Activated CD4-positive, CD25-positive, alpha-beta regulatory T cell treated with anti-CD3 and anti-CD28 coated beads, Interleukin-2, amount 50 U/mL, for 72 hours (primary cell): ENCODE data around the gene SDCCAG8.

ENCODE experiments used
- DNase-seq: peaks from one replicate; pipeline ENCODE4 v3.0.0; 2021

Gene SDCCAG8

DNA sequence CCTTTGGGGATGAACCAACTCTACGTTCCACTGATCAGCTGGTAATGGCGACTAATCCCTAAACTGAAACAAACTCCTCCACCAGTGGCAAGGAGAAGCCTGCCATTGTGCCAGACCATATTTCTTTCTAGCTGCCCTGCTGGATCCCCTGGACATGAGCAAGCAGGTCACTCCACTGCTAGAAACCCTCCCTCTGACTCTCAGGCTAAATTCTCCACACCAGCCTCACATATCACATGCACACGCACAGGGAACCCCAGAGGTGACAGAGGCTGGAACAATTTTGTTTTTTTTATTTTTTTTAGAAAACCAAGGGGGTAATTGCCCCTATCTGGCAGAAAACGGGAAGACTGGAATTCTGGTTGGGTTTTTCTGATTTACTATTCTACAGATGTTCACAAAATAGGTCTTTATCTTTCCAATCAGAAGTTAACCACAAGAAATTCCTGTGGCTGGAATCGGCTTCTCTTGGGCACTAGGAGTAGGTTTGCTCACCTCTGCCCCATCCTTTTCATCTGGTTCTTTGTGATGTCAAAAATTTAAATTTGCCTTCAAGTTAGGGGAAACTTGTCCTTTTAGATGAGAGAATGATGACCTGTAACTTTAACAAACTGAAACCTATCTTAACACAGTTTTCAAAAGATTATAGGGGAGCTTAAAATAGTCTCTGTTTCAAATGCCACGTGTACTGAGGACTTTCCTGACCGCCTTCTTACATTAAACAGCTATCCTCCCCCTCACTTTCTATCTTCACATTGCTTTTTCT, 258.1 kb downstream of the SDCCAG8 start:
- no peak for DNase-seq

DNA sequence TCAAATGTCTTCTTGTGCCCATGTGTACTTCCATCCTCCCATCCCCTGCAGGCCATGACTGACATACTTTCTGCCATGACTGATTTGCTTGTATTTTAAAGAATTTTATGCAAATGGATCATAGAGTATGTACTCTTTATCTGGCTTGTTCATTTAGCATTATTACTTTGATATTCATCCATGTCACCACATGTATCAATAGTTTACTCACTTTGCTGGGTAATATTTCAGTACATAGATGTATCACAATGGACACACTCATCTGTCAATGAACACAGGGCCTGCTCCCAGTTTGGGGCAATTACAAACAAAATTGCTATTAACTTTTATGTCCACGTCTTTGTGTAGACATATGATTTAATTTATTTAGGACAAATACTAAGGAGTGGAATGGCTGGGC, 259.1 kb downstream of the SDCCAG8 start:
- DNase-seq = no peak

DNA sequence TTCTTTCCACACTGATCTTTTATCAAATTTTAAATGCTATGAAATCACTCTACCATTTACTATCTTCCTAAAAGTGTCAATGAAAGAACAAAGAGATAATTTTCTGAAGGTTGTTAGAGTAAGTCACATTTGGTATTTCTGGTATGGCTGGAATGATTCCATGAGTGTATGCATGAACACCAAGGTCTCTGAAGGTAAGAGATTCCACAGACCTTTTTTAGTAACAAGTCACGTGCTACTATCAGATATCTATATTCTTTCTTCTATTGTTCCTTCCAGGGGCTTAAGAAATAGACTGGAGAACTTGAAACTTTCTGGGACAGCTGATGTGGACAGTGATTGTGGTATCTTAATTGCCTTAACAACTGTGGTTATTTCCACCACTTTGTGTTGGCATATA, 265.0 kb downstream of the SDCCAG8 start:
- no peak for DNase-seq

DNA sequence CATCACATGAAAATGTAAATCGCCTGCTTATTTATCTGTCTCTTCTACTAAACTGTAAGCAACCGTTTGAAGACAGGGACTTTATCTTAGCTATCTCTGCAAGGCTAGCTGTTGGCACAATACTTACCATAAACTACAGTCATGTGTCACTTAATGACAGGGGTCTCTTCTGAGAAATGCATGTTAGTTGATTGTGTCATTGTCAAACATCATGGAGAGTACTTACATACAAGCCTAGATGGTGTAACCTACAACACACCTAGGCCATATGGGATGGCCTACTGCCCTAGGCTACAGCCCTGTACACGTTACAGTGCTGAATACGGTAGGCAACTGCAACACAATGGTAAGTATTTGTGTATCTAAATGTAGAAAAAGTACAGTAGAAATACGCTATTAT, 267.9 kb downstream of the SDCCAG8 start:
- DNase-seq = no peak

DNA sequence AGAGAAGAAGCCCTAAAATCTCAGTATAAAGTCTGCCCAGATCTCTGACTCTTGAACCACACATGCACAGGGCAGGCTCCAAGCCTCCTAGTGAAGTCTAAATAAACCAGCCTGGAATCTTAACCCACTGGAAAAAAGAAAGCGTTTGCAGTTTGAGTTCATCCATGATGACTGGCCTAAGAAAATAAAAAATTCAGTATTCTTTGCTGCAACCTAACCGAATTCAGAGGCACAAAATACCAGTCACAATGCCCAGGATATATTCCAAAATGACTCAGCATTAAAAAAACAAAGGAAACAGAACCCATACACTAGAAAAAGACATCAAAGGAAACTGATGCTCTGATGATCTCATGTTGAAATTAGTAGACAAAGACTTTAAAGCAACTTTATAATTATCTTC, 269.2 kb downstream of the SDCCAG8 start:
- DNase-seq = no peak

DNA sequence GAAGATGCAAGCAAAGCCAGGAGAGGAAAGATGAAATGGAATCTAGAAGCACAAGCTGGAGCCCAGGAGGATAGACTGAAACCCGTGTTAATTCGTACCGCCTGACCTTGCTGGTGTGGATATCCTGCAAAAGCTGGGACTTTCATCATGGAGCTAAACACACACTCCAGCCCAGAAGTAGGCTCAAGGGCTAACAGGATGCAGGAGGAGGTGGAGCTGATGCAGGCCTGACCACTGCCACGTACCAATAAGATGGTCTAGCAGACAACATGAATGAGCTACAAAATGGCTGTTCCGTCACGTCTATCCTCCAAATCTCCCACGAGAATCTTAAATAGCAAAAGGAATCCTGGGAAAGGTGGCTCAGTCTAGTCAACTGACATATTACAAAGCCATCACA, 270.3 kb downstream of the SDCCAG8 start:
- no peak for DNase-seq

DNA sequence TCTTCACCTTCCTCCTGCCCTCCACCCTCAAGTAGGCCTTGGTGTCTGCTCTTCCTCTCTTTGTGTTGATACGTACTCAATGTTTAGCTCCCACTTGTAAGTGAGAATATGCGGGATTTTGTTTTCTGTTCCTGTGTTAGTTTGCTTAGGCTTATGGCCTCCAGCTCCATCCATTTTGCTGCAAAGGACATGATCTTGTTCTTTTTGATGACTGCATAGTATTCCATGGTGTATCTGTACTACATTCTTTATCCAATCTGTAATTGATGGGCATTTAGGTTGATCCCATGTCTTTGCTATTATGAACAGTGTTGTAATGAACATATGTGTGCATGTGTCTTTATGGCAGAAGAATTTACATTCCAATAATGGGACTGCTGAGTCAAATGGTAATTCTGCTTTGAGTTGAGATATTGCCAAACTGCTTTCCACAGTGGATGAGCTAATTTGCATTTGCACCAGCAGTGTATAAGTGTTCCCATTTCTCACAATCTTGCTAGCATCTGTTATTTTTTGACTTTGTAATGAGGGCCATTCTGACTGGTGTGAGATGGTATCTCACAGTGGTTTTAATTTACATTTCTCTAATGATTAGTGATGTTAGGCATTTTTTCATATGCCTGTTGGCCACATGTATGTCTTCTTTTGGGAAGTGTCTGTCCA, 272.7 kb downstream of the SDCCAG8 start:
- DNase-seq = no peak

DNA sequence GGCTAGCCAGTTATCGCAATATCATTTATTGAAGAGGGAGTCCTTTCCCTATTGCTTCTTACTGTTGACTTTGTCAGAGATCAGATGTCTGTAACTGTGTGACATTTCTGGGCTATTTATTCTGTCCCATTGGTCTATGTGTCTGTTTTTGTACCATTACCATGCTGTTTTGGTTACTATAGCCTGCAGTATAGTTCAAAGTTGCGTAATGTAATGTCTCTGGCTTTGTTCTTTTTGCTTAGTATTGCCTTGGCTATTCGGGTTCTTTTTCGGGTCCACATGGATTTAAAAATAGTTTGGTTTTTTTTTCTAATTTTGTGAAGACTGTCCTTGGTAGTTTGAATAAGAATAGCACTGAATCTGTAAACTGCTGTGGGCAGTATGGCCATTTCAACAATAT, 273.7 kb downstream of the SDCCAG8 start:
- no peak for DNase-seq

DNA sequence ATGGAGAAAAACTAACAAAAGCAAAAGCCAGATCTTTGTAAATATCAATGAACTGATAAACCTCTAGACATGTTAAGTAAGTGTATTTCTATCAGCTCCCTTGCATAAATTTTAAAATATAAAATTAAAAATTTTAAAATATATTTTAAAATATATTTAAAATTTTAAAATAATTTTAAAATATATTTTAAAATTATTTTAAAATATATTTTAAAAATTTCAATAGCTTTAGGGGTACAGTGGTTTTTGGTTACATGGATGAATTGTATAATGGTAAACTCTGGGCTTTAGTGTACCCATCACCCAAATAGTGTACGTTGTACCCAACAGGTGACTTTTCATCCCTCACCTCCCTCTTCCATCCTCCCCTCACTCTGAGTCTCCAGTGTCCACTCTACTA, 279.2 kb downstream of the SDCCAG8 start:
- DNase-seq = no peak

DNA sequence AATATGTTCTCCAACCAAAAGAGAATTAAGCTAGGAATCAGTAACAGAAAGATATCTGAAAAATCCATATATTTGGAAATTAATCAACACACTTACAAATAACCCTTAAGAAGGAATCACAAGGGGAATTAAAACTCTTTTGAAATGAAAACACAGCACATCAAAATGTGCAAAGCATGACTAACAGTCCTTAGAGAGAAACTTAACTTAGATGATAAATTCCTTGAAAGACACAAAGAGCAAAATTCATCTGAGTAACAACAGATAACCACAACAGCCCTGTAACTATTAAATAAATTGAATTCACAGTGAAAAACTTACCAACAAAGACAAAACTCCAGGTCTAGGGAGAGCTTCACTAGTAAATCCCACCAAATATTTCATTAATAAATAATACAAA, 283.8 kb downstream of the SDCCAG8 start:
- DNase-seq = no peak

DNA sequence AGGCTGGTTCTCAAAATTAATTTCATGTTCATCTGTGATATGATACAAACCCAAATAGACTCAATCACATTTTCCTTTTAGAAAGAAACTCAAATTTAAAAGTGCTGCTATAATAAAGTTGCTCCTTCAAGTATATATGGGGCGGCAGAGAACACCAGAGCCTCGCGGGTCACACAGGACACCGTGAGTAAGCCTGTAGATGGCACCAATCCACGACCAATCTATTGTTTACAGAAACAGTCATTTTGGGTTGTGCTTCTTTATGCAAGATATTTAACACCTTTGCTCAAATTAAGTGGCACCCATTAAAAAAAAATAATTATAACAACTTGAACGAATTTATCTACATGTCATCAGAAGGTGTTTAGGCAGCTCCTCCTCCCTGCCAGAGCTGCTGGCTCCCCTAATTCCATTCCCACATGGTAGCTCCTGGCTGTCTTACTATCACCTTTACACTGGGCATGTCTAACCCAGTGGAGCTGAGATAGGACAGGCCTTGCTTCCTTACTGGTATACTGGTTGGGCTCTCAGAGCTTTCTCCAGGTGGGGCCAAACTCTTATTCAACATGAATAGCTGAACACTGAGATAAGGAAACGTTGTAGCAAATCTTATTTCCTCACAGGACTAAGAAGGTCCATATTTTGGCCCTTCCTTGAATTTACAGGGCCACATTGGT, 287.0 kb downstream of the SDCCAG8 start:
- no peak for DNase-seq

DNA sequence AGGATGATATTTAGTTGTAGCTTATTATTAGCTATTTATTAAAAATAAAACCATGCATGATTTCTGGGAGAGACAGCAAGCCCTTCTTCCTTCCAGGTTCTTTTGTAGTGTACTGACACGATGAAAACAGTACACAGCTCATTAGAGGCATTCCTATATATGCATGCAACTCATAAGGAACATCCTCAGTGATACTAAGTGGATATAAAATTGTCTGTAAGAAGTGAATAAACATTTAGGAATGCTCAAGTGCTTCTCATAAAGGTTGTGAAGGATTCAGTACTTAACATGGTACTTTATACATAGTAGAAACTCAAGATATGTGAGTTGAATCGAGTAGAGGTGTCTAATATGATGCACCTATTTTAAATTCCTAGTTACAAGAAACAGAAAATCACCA, 287.7 kb downstream of the SDCCAG8 start:
- DNase-seq = no peak

DNA sequence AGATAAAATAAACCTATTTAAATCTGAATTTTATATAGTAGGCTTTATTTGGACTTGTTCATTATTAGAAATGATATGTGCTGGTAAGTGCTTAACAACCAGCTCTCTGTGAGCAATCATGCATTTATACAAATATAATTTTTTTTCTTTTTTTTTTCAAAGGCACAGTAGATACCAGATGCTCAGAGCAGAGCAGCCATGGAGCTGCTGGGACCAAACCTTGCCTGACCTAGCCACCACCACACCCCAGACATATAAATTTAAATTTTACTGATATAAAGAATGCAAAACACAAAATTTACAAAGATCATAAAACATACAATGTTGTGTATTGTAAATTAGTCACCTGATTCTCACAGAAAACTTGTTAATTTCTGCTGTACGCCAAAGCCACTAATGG, 290.6 kb downstream of the SDCCAG8 start:
- DNase-seq = no peak

DNA sequence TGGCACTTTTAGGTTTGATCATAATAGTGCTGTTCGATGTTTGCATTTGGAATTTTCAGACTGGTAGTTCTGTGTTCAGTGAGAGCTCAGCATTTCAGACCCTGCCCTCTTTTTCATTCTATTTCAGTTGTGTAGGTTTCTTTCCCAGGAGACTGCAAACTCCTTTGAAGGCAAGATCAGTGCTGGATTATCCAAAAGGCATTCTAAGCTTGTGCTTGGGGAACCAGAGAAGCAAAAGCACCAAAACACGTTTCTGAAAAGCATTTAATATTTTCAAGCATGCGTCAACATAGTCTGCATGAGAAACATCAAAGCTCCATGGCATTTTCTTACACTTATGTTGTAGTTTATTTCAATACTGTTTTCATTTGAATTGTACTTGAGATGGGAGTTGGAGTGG, 292.1 kb downstream of the SDCCAG8 start:
- DNase-seq = no peak

DNA sequence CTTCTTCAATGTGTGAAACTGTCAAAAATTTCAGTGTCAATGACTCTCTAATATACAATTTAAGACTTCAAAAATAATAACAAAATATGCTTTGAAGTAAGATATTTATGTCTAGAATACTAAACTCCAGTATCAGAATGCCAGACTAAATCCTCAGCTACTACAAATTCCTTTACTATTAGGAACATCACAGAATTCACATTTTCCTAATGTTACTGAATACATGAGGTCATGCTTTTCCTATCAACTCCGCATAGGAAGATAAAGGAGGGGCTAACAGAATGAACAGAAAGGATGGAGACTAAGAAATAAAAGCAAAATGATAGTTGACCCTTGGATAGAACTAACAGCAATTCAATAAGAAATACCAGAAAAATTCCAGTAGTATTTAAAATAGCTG, 292.7 kb downstream of the SDCCAG8 start:
- DNase-seq = no peak

DNA sequence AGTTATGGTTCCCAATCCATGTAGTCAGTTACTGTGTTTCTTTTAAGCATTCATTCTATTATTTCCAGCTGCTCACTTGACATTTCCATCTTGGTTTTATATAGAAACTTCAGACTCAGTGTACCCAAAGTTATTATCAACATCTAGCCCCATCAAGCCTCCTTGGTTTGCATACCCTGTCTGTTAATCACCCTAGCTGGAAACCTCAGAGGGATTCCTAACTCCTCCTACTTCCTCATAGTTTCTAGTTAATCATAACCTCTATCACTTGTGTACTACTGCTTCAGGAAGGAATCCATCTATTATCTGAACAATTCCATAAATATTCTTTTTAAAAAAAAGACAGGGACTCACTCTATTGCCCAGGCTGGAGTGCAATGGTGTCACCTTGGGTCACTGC, 293.3 kb downstream of the SDCCAG8 start:
- DNase-seq = no peak
